IMR-90 (cell line): ENCODE results near the gene ZNF407. TPM values are rescaled to one million over a fixed set of nuclear protein-coding genes. Genes with fewer than 3 reads are reported as not detected.

Experiments
- ATAC-seq: fragments of 200-7000 bp; cut with Tn5 transposase; 2 replicates; pipeline ENCODE4 v1.9.1; 2020; ENCODE audit warnings: low read depth, mild to moderate bottlenecking, moderate library complexity
- BruUV-seq: library from RNA; stranded (reverse); fragments of 400-500 nt; replicated peaks from 2 replicates; lab custom pipeline; 2021; lab: Mats Ljungman, UMichigan
- CTCF ChIA-PET: fragments of 300-600 bp; formaldehyde crosslinking; extraction: SDS; loops from one replicate; lab custom pipeline; 2021; ENCODE audit warnings: antibody characterized with exemption; lab: Yijun Ruan, JAX
- POLR2A ChIA-PET: fragments of 300-600 bp; sonication (Branson Sonifier 250); formaldehyde crosslinking; loops from one replicate; lab custom pipeline; 2022; ENCODE audit warnings: antibody characterized with exemption; ENCODE audit not compliant: unreplicated experiment; lab: Charles Lee
- DNase-seq: peaks from one replicate; pipeline ENCODE4 v3.0.0; 2013
- H2AFZ ChIP-seq: replicated peaks from 2 replicates; pipeline ENCODE3; 2013; ENCODE audit warnings: low read length, mild to moderate bottlenecking; ENCODE audit not compliant: poor library complexity
- H2AK5ac ChIP-seq: 2 replicates; pipeline ENCODE4 v1.6.1; 2013; ENCODE audit warnings: low read depth, low read length, inconsistent platforms
- H2AK9ac ChIP-seq: replicated peaks from 2 replicates; pipeline ENCODE3; 2013; ENCODE audit warnings: mild to moderate bottlenecking, low read depth, low read length, moderate library complexity; ENCODE audit not compliant: poor library complexity
- H2BK120ac ChIP-seq: 2 replicates; pipeline ENCODE4 v1.6.1; 2013; ENCODE audit warnings: low read depth, low read length, inconsistent platforms
- H2BK15ac ChIP-seq: 3 replicates; pipeline ENCODE4 v1.6.1; 2013; ENCODE audit warnings: low read depth, low read length, inconsistent platforms
- H2BK20ac ChIP-seq: 2 replicates; pipeline ENCODE4 v1.6.1; 2013; ENCODE audit warnings: low read depth, mild to moderate bottlenecking, inconsistent platforms, low read length, moderate library complexity
- H2BK5ac ChIP-seq: 2 replicates; pipeline ENCODE4 v1.6.1; 2013; ENCODE audit warnings: mild to moderate bottlenecking, low read depth, low read length, inconsistent platforms; ENCODE audit not compliant: poor library complexity, severe bottlenecking
- H3K14ac ChIP-seq: replicated peaks from 2 replicates; pipeline ENCODE4 v1.6.1; 2013; ENCODE audit warnings: low read depth, low read length, inconsistent platforms
- H3K18ac ChIP-seq: 2 replicates; pipeline ENCODE4 v1.6.1; 2013; ENCODE audit warnings: low read depth, low read length, control low read depth
- H3K23ac ChIP-seq: 2 replicates; pipeline ENCODE4 v1.6.1; 2013; ENCODE audit warnings: low read depth, low read length, inconsistent platforms
- H3K27ac ChIP-seq: 2 replicates; pipeline ENCODE4 v1.5.1; 2013; ENCODE audit warnings: mild to moderate bottlenecking, control low read depth, low read length; ENCODE audit not compliant: insufficient read depth
- H3K27me3 ChIP-seq: 2 replicates; pipeline ENCODE4 v1.6.1; 2013; ENCODE audit warnings: low read length; ENCODE audit not compliant: control insufficient read depth, insufficient read depth
- H3K36me3 ChIP-seq: 2 replicates; pipeline ENCODE4 v1.6.1; 2013; ENCODE audit warnings: low read length, mixed read lengths; ENCODE audit not compliant: control insufficient read depth, insufficient read depth
- H3K4ac ChIP-seq: 2 replicates; pipeline ENCODE4 v1.6.1; 2013; ENCODE audit warnings: low read depth, low read length, inconsistent platforms
- H3K4me1 ChIP-seq: 2 replicates; pipeline ENCODE4 v1.6.1; 2013; ENCODE audit warnings: low read length, mixed read lengths; ENCODE audit not compliant: control insufficient read depth, insufficient read depth
- H3K4me2 ChIP-seq: 2 replicates; pipeline ENCODE4 v1.6.1; 2013; ENCODE audit warnings: low read depth, mild to moderate bottlenecking, control low read depth, low read length, moderate library complexity
- H3K4me3 ChIP-seq: 2 replicates; pipeline ENCODE4 v1.5.1; 2013; ENCODE audit warnings: low read depth, mild to moderate bottlenecking, control low read depth, low read length, moderate library complexity; ENCODE audit not compliant: insufficient read depth
- H3K56ac ChIP-seq: 2 replicates; pipeline ENCODE4 v1.6.1; 2013; ENCODE audit warnings: low read length, inconsistent platforms; ENCODE audit not compliant: insufficient read depth; ENCODE audit errors: extremely low read depth
- H3K79me1 ChIP-seq, 2 experiments: 2 replicates each; pipeline ENCODE4 v1.6.1; 2013; ENCODE audit warnings: low read length in 2 of 2, inconsistent platforms in 1 of 2, low read depth in 1 of 2
- H3K9ac ChIP-seq: 2 replicates; pipeline ENCODE4 v1.6.1; 2013; ENCODE audit warnings: low read depth, low read length, control low read depth
- H3K9me1 ChIP-seq: 2 replicates; pipeline ENCODE4 v1.6.1; 2013; ENCODE audit warnings: low read length, inconsistent platforms; ENCODE audit not compliant: insufficient read depth
- H3K9me3 ChIP-seq: 2 replicates; pipeline ENCODE4 v1.6.1; 2013; ENCODE audit warnings: low read length; ENCODE audit not compliant: control insufficient read depth, insufficient read depth
- H4K20me1 ChIP-seq: 2 replicates; pipeline ENCODE4 v1.6.1; 2013; ENCODE audit warnings: low read length, inconsistent platforms; ENCODE audit not compliant: insufficient read depth
- H4K5ac ChIP-seq: 2 replicates; pipeline ENCODE4 v1.6.1; 2013; ENCODE audit warnings: mild to moderate bottlenecking, low read depth, low read length, control low read depth
- H4K8ac ChIP-seq, 2 experiments: 2 replicates each; pipeline ENCODE4 v1.6.1; 2013; ENCODE audit warnings: low read depth in 2 of 2, low read length in 2 of 2, control low read depth in 1 of 2, inconsistent platforms in 1 of 2
- H4K91ac ChIP-seq: 2 replicates; pipeline ENCODE4 v1.6.1; 2013; ENCODE audit warnings: low read depth, low read length, inconsistent platforms; ENCODE audit not compliant: insufficient read depth
- BHLHE40 ChIP-seq: fragments of 150-350 bp; IDR thresholded peaks from 2 replicates; pipeline ENCODE4 v1.6.1; 2016; ENCODE audit warnings: mild to moderate bottlenecking, low read depth, low read length
- CEBPB ChIP-seq: IDR thresholded peaks from 2 replicates; pipeline ENCODE4 v1.6.1; 2012; ENCODE audit warnings: low read depth, low read length, improper control_type of control experiment
- CHD1 ChIP-seq: IDR thresholded peaks from 2 replicates; pipeline ENCODE4 v1.6.1; 2012; ENCODE audit warnings: low read depth, low read length, improper control_type of control experiment
- CTCF ChIP-seq: conservative IDR thresholded peaks from 2 replicates; pipeline ENCODE4 v1.5.1; 2012; ENCODE audit warnings: mild to moderate bottlenecking, low read depth, low read length, improper control_type of control experiment
- FOS ChIP-seq: fragments of 150-350 bp; IDR thresholded peaks from 2 replicates; pipeline ENCODE4 v1.6.1; 2016; ENCODE audit warnings: low read depth, low read length
- MAFK ChIP-seq: IDR thresholded peaks from 2 replicates; pipeline ENCODE4 v1.6.1; 2012; ENCODE audit warnings: low read depth, low read length, improper control_type of control experiment
- MAZ ChIP-seq: IDR thresholded peaks from 2 replicates; pipeline ENCODE4 v1.6.1; 2012; ENCODE audit warnings: low read depth, mild to moderate bottlenecking, low read length, improper control_type of control experiment, moderate library complexity, borderline replicate concordance
- MXI1 ChIP-seq: IDR thresholded peaks from 2 replicates; pipeline ENCODE4 v1.6.1; 2012; ENCODE audit warnings: low read depth, mild to moderate bottlenecking, low read length, moderate library complexity, borderline replicate concordance
- NFE2L2 ChIP-seq: fragments of 150-350 bp; IDR thresholded peaks from 2 replicates; pipeline ENCODE4 v1.6.1; 2016; ENCODE audit warnings: low read depth, mild to moderate bottlenecking, low read length
- RAD21 ChIP-seq: IDR thresholded peaks from 2 replicates; pipeline ENCODE4 v1.6.1; 2012; ENCODE audit warnings: low read length, improper control_type of control experiment
- RCOR1 ChIP-seq: IDR thresholded peaks from 2 replicates; pipeline ENCODE4 v1.6.1; 2012; ENCODE audit warnings: mild to moderate bottlenecking, low read length, improper control_type of control experiment; ENCODE audit not compliant: insufficient replicate concordance
- RFX5 ChIP-seq: IDR thresholded peaks from 2 replicates; pipeline ENCODE4 v1.8.0; 2012; ENCODE audit warnings: low read depth, mild to moderate bottlenecking, low read length, moderate library complexity
- SMC3 ChIP-seq: fragments of 150-350 bp; IDR thresholded peaks from 2 replicates; pipeline ENCODE4 v1.6.1; 2016; ENCODE audit warnings: low read depth, mild to moderate bottlenecking, antibody characterized with exemption, low read length, moderate library complexity
- WGBS, 2 experiments: methylation state at CpG; one replicate each; pipeline versions ENCODE4 v1.1.5 to v1.1.7; 2013; ENCODE audit warnings: missing lambda C conversion rate in 2 of 2; ENCODE audit not compliant: insufficient read length in 1 of 2; ENCODE audit errors: extremely low coverage in 2 of 2; 5-methylcytosine and 5-hydroxymethylcytosine counted together
- dilution Hi-C: fragments of 300-500 bp; cut with HindIII; formaldehyde crosslinking; loops from one replicate; pipeline ENCODE4 v1.14.3; 2018; ENCODE audit warnings: low sequenced_read_pairs; ENCODE audit not compliant: unreplicated experiment
- in situ Hi-C: fragments of 300-500 bp; cut with MboI; formaldehyde crosslinking; loops from 3 replicates; pipeline ENCODE4 v1.14.3; 2019; ENCODE audit warnings: low sequenced_read_pairs, inconsistent platforms, mixed read lengths
- intact Hi-C: fragments of 100-400 bp; cut with micrococcal nuclease; formaldehyde crosslinking; loops from 2 replicates; pipeline ENCODE4 v1.10.0; 2022
- polyA plus RNA-seq, 3 experiments: library from polyadenylated mRNA; depleted of rRNA; stranded (reverse); fragments of >200 nt; gene quantifications; 2 replicates each; pipeline ENCODE4 v1.2.3, GENCODE V29; 2012; ENCODE audit warnings: low replicate concordance in 1 of 3
- total RNA-seq: library from RNA; depleted of rRNA; stranded (reverse); fragments of >200 nt; gene quantifications from 2 replicates; pipeline ENCODE4 v1.2.3, GENCODE V29; 2012
- TF ChIP-seq, protein P1 (sequence below): fragments of 150-350 bp; IDR thresholded peaks from 2 replicates; pipeline ENCODE4 v1.6.1; 2017; ENCODE audit warnings: mild to moderate bottlenecking, antibody characterized with exemption, low read length, low read depth
- TF ChIP-seq, protein P2 (sequence below): fragments of 150-350 bp; IDR thresholded peaks from 2 replicates; pipeline ENCODE4 v1.6.1; 2016; ENCODE audit warnings: low read depth, mild to moderate bottlenecking, low read length, moderate library complexity, borderline replicate concordance

The ZNF407 gene
- total and polyA plus RNA-seq, 2 of the 4 experiments (the other 2 are of a cell fraction): 3.1 to 20.1 TPM

DNA sequence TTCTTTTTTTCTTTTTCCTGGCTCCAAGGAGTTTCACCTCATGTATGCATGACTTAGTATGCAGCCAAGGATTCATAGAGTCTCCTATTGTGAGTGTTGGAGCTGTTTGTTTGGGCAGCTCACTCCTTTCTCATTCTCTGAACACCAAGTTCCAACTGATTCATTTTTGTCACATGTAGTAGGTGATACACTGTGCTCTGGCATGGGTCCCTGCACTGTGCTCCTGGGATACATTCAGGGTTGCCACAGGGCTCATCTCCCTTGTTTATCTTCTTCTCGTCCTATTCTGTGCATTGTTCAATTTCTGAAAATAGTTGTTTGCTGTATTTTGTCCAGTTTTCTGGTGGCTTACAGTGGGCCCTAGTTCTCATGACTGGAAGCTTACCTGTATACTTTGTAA is 96.8 kb downstream of the ZNF407 start:
- no peak for ATAC-seq
- H2AFZ ChIP-seq: no peak overlapping the region
- no peak overlapping the region for H4K5ac ChIP-seq
- no peak overlapping the region for H3K18ac ChIP-seq
- no peak overlapping the region for H3K23ac ChIP-seq
- CTCF ChIA-PET: no interaction called here
- no peaks in the 10 kb centered on the region for H4K20me1 ChIP-seq
- no peak overlapping the region for H4K91ac ChIP-seq
- H3K27ac ChIP-seq: no peak overlapping the region
- H3K4me3 ChIP-seq: no peak overlapping the region
- H3K14ac ChIP-seq: no peak overlapping the region
- no peak overlapping the region for H2BK20ac ChIP-seq
- no peak for DNase-seq
- dilution Hi-C loops (no loop called here), in situ Hi-C loops (no loop called here), intact Hi-C loops (no loop called here)
- no peaks in the 10 kb centered on the region for H3K9me3 ChIP-seq
- H2AK5ac ChIP-seq: no peak overlapping the region
- no peak overlapping the region for H2BK15ac ChIP-seq
- no peak overlapping the region for H2BK120ac ChIP-seq
- H3K4ac ChIP-seq: no peak overlapping the region
- no peaks in the 10 kb centered on the region for H3K36me3 ChIP-seq
- peaks cover 0 to 19% of the 10 kb centered on the region in 2 experiments; a peak in 2 of 4 replicates for H3K79me1 ChIP-seq
- TF ChIP-seq, protein P1, sequence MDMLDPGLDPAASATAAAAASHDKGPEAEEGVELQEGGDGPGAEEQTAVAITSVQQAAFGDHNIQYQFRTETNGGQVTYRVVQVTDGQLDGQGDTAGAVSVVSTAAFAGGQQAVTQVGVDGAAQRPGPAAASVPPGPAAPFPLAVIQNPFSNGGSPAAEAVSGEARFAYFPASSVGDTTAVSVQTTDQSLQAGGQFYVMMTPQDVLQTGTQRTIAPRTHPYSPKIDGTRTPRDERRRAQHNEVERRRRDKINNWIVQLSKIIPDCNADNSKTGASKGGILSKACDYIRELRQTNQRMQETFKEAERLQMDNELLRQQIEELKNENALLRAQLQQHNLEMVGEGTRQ: no peak
- TF ChIP-seq MAZ (no peak), CTCF (no peak), CEBPB (no peak), NFE2L2 (no peak), MXI1 (no peak), MAFK (no peak), SMC3 (no peak), RCOR1 (no peak), FOS (no peak), CHD1 (no peak), RFX5 (no peak), RAD21 (no peak), BHLHE40 (no peak)
- TF ChIP-seq, protein P2, sequence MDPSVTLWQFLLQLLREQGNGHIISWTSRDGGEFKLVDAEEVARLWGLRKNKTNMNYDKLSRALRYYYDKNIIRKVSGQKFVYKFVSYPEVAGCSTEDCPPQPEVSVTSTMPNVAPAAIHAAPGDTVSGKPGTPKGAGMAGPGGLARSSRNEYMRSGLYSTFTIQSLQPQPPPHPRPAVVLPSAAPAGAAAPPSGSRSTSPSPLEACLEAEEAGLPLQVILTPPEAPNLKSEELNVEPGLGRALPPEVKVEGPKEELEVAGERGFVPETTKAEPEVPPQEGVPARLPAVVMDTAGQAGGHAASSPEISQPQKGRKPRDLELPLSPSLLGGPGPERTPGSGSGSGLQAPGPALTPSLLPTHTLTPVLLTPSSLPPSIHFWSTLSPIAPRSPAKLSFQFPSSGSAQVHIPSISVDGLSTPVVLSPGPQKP: no peak
- H2BK5ac ChIP-seq: no peak overlapping the region
- no peak overlapping the region for H3K4me2 ChIP-seq
- no peak overlapping the region for H3K9ac ChIP-seq
- no CpG with 5 or more reads among the region's 1 CpG for WGBS, 2 experiments
- no peak overlapping the region for H4K8ac ChIP-seq
- BruUV-seq: no TSS peak
- H3K56ac ChIP-seq: no peak overlapping the region
- H3K27me3 ChIP-seq: no peaks in the 10 kb centered on the region
- 0 out of 2 replicates have a peak, but pooled peaks cover 5% of the 10 kb centered on the region for H3K9me1 ChIP-seq
- POLR2A ChIA-PET: interaction anchor here (0.6 kb wide), 1 partner anchor 329 kb away, joined by 3 read pairs; no protein-coding TSS in a partner anchor
- H2AK9ac ChIP-seq: no peak overlapping the region
- peaks cover 2% of the 10 kb centered on the region; the same call in 1 of the 2 replicates for H3K4me1 ChIP-seq
